Uterus (tissue), 4 donors: ENCODE results near the gene FOXN3. TPM values are rescaled to one million over a fixed set of nuclear protein-coding genes. Genes with fewer than 3 reads are reported as not detected.

Experiments used
- DNase-seq, 2 donors: peaks; one replicate each; pipeline ENCODE4 v3.0.0-alpha.2; 2019 to 2020
- H3K27ac ChIP-seq, 2 donors: fragments of 200-600 bp; sonication (generic); 1 replicate in 1 of 2; 2 replicates in 1 of 2; pipeline ENCODE4 v1.5.1; 2016 to 2018
- H3K27me3 ChIP-seq, 2 donors: fragments of 200-600 bp; sonication (generic); one replicate each; pipeline ENCODE4 v1.5.1; 2018 to 2019; ENCODE audit warnings: control low read depth in 1 of 2
- H3K36me3 ChIP-seq, 2 donors: fragments of 200-600 bp; sonication (generic); one replicate each; pipeline ENCODE4 v1.5.1; 2019; ENCODE audit warnings: control low read depth in 1 of 2
- H3K4me1 ChIP-seq, 2 donors: fragments of 200-600 bp; sonication (generic); one replicate each; pipeline ENCODE4 v1.5.1; 2018 to 2019; ENCODE audit warnings: control low read depth in 1 of 2
- H3K4me3 ChIP-seq, 2 donors: fragments of 200-600 bp; sonication (generic); 1 replicate in 1 of 2; 2 replicates in 1 of 2; pipeline ENCODE4 v1.5.1; 2018 to 2019; ENCODE audit warnings: mild to moderate bottlenecking in 1 of 2
- H3K9me3 ChIP-seq, 2 donors: fragments of 200-600 bp; sonication (generic); one replicate each; pipeline ENCODE4 v1.5.1; 2019; ENCODE audit warnings: control low read depth in 1 of 2
- CTCF ChIP-seq, 4 experiments: fragments of 200-600 bp in 2 of 4; fragments of 450-650 bp in 2 of 4; sonication (generic) in 2 of 4; IDR thresholded peaks; one replicate each; pipeline ENCODE4 v1.5.1; 2016 to 2019; ENCODE audit warnings: antibody characterized with exemption in 4 of 4, mild to moderate bottlenecking in 2 of 4, moderate library complexity in 1 of 4
- POLR2A ChIP-seq, 2 donors: fragments of 450-650 bp; IDR thresholded peaks; one replicate each; pipeline ENCODE4 v1.6.1; 2016; ENCODE audit warnings: antibody characterized with exemption in 2 of 2, mild to moderate bottlenecking in 1 of 2, moderate library complexity in 1 of 2
- intact Hi-C: fragments of 100-400 bp; cut with DNase I; formaldehyde crosslinking; loops from one replicate; pipeline ENCODE4 v1.15.1; 2023; ENCODE audit warnings: low total_unique reads
- total RNA-seq, 4 donors: library from RNA; depleted of rRNA in 3 of 4; stranded (reverse); fragments of >200 nt in 3 of 4; gene quantifications; one replicate each; pipeline versions ENCODE4 v1.1.0 to v1.2.4, GENCODE V29; 2014 to 2023
- donor health status: DM: yes; HTN: yes; CAD: no.

FOXN3 gene
- total RNA-seq, 4 donors from 2014 or later = 37.7 to 103 (median 74.9) TPM

GRCh38 chr14:89179891-89180404, 237.1 kb downstream of the FOXN3 start:
- Histone ChIP-seq H3K4me3 (no peak overlapping the region), H3K27me3 (no peaks in the 10 kb centered on the region), H3K4me1 (no peaks in the 10 kb centered on the region), H3K36me3 (no peaks in the 10 kb centered on the region), H3K27ac (no peak overlapping the region), H3K9me3 (no peaks in the 10 kb centered on the region)
- intact Hi-C loops = loop anchor here (10.0 kb wide), 1 partner anchor 245 kb away; no protein-coding TSS in a partner anchor
- no peak for DNase-seq
- TF ChIP-seq POLR2A (IDR thresholded peaks at IDR 0.05) = no peak
- no peak for TF ChIP-seq CTCF (IDR thresholded peaks at IDR 0.05)

- intact Hi-C loops = no loop called here
Measured at GRCh38 chr14:89178800-89179535, 238.1 kb downstream of the FOXN3 start.

GRCh38 chr14:89178376-89178775, 238.7 kb downstream of the FOXN3 start:
- TF ChIP-seq POLR2A (IDR thresholded peaks at IDR 0.05) (no peak), CTCF (IDR thresholded peaks at IDR 0.05) (no peak)
- DNase-seq = no peak
- Histone ChIP-seq H3K27me3 (no peaks in the 10 kb centered on the region), H3K36me3 (no peaks in the 10 kb centered on the region), H3K4me1 (no peaks in the 10 kb centered on the region), H3K9me3 (no peaks in the 10 kb centered on the region), H3K4me3 (no peak overlapping the region), H3K27ac (no peak overlapping the region)
- intact Hi-C loops = no loop called here

More at GRCh38 chr14:89178800-89179535, 238.1 kb downstream of the FOXN3 start:
- H3K36me3 ChIP-seq = no peaks in the 10 kb centered on the region
- H3K27me3 ChIP-seq = no peaks in the 10 kb centered on the region
- H3K9me3 ChIP-seq = no peaks in the 10 kb centered on the region
- no peak overlapping the region for H3K4me3 ChIP-seq
- DNase-seq = no peak
- TF ChIP-seq CTCF (IDR thresholded peaks at IDR 0.05) (no peak), POLR2A (IDR thresholded peaks at IDR 0.05) (no peak)
- no peaks in the 10 kb centered on the region for H3K4me1 ChIP-seq
- no peak overlapping the region for H3K27ac ChIP-seq

GRCh38 chr14:89175881-89176799, 240.9 kb downstream of the FOXN3 start:
- Histone ChIP-seq H3K36me3 (no peaks in the 10 kb centered on the region), H3K4me1 (no peaks in the 10 kb centered on the region), H3K9me3 (peaks cover 0 to 11% of the 10 kb centered on the region in 2 donors), H3K27ac (no peak overlapping the region), H3K27me3 (no peaks in the 10 kb centered on the region), H3K4me3 (no peak overlapping the region)
- DNase-seq = no peak
- no peak for TF ChIP-seq POLR2A (IDR thresholded peaks at IDR 0.05)
- TF ChIP-seq CTCF (IDR thresholded peaks at IDR 0.05) = no peak
- intact Hi-C loops = no loop called here
